GM13976 (cell line): ENCODE results near the gene DELE1.
A peak's percentile ranks its signal among the peaks of the same experiment; 100 is the strongest.

ENCODE experiments used
- DNase-seq: peaks from one replicate; pipeline ENCODE4 v3.0.0; 2012; ENCODE audit warnings: low spot score
- CTCF ChIP-seq: IDR thresholded peaks from 2 replicates; pipeline ENCODE4 v1.5.1; 2012; ENCODE audit warnings: borderline replicate concordance, mild to moderate bottlenecking; ENCODE audit not compliant: insufficient read depth; ENCODE audit errors: extremely low read depth, missing control alignments, control extremely low read depth
- in situ Hi-C: fragments of 300-500 bp; cut with MboI; formaldehyde crosslinking; loops from one replicate; pipeline ENCODE4 v1.12.0; 2022; ENCODE audit warnings: low sequenced_read_pairs, mixed read lengths, inconsistent platforms; ENCODE audit not compliant: unreplicated experiment

Gene DELE1

GRCh38 chr5:141879941-141880738 lies 43.5 kb upstream of the DELE1 start:
- no peak for DNase-seq
- in situ Hi-C loops: loop anchor here (10.0 kb wide), 1 partner anchor 185 kb away; no protein-coding TSS in a partner anchor
- no peak for TF ChIP-seq CTCF

DNA sequence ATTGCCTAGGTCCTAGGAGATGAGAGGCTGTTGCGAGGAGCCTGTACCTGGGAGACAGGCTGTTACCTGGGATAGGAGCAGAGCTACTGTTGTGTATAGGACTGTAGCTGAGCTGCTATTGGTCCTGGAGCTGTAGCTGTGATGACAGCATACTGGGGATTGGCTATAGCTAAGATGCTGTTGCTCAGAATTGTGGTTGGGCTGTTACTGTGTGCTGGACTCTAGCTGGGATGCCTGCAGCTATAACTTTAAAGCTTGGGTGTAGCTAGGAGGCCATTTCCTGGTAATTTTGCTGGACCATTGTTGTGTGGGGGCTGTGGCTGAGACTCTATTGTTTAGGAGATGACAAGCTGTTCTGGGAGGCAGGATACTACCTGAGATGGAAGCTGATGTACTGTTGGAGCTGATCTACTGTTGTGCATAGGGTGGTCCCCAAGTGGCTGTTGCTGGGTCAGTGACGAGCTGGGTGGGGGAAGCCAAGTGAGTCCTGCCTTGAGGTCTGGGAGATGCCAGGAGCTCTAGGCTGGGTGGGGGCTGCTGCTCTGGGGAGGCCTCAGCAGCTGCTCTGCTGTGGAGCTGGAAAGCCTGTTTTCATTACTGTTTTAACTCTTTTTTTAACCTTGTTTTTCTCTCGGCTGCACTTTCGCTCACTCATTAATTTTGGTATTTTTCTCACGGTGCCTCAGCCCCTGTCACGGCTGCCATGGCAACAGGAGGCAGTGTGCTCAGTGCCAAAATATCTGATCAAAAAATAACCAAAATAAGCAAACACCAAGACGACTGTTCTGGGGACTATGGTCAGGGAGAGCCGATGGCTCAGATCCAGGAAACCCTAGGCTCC lies 42.5 kb upstream of the DELE1 start:
- no peak for DNase-seq
- no peak for TF ChIP-seq CTCF
- in situ Hi-C loops: no loop called here

DNA sequence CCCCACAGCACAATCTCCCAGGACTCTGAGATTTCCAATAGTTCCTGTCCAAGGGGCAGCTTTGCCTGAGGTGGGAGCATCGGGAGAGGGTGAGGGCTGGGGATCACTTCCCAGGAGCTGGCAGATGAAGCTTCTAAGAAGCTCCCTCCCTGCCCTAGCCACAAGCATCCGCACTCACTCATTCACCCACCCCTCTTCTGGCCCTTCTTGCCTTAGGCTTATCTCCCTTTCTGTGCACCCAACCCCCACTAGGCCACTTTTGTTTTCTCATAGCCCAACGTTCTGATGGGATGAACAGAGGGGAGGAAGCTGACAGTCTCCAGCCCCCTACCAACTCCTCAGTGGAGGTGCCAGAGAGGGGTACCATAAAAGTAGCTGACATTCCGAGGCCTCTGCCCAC lies 41.8 kb upstream of the DELE1 start:
- no peak for DNase-seq
- in situ Hi-C loops: no loop called here
- TF ChIP-seq CTCF: no peak

DNA sequence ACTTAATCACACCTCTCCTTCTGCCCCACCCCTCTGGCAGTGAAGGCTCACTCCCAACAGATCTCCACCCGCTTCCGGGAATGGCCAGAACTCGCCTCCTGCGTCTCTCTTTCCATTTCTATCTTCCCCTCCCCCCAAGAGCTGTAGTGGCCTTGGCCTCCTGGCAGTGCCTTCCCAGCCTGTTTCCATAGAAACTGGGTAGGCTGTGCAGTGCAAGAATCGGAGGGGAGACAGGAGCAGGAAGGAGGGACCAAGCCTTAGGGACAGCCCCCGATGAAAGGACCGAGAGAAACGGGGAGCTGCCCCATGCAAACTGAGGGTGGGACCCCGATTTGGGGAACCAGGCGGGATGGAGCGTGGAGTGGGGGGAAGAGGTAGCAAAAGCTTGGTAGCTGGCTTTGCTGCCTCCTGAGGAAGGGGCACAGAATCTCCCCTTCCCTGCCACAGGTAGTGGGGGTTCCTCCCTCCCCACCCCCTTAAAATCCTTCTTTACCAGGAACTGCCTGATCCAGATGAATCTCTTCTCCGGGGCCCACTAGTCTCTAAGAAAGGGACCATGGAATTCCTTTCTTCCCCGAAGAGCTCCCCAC lies 41.0 kb upstream of the DELE1 start:
- in situ Hi-C loops: no loop called here
- DNase-seq: no peak
- TF ChIP-seq CTCF: no peak

- TF ChIP-seq CTCF: no peak
- DNase-seq: peak; percentile 29
- in situ Hi-C loops: no loop called here
These were observed 40.3 kb upstream of the DELE1 start for GRCh38 chr5:141883184-141883891.

DNA sequence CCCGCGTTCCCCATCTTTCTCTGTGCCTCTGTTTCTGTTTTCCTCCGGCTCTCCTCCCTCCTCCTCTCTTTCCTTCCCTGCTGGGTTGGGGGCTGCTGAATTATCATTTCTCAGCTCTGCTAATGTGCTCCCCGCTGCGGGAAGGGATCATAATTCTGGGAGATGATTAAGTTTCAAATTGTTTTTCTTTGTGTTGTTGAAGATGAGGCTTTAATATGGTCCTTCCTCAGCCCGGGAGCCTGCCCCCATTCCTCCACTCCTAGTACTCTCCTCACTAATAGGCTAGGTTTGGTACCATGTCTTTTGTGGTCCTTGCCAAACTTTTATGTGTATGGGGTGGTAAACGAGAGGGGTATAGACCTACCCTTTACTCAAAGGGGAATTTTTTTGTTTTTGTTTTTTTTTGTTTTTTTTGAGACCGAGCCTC lies 39.8 kb upstream of the DELE1 start:
- DNase-seq: no peak
- TF ChIP-seq CTCF: no peak
- in situ Hi-C loops: no loop called here
